ENCODE results near the gene COL26A1.
A peak's percentile ranks its signal among the peaks of the same experiment; 100 is the strongest.
"Not testable (repeated sequence)": the region's sequence is repeated elsewhere in the genome, so short reads cannot be mapped to it uniquely, and the experiment has no call there.

The COL26A1 gene

GRCh38 chr7:101402835-101403234 lies 40.2 kb downstream of the COL26A1 start:
- no peak for DNase-seq

- DNase-seq, result no peak
Observed at GRCh38 chr7:101405474-101406067, 42.9 kb downstream of the COL26A1 start.

DNA sequence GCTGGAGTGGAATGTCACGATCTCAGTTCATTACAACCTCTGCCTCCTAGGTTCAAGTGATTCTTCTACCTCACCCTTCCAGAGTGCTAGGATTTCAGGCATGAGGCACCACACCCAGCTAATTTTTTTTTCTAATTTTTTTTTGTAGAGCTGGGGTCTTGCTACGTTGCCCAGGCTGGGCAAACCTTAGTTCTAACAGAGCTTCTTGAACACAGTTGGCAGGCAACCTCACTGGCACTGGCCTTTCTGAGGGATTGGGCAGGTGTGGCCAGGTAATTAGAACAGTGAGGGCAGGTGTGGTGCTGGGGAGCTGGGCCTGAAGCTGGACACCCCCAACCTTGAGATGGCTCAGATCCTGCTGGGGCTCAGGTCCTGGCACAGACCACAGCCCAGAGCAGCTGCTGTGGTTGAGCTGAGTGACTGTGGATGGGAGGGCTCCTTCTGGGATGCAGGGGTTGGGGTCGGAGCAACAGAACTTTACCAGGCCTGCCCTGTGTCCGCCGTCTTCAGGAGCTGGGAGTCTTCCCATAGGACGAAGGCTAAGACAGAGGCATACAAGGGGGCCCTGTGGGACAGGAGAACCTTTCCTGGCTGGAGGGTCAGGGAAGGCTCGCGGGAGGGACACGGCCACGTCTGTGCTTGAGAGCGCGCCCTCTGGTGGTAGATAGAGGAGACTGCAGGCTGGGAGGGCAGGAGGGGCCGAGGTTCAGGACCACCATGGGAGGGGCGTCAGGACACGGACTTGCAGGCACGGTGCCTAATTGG lies 48.2 kb downstream of the COL26A1 start:
- peak; percentile 41 to 45 for DNase-seq

DNA sequence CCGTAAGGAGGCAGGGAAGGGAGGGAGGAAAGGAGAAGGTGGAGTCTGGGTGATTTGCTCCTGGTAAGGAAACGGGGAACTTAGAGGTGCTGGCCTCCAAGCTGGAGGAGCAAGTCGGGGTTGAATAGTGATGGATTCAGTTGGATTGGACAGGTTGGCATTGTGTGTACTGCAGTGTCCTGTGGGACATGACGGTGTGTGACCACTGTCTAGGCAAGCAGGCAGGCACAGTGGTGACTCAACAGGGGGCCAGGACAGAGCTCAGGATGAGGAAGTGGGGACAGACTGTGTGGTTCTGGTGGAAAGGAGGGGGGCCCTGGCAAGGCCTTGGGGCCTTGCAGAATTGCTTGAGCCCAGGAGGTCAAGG lies 48.8 kb downstream of the COL26A1 start:
- DNase-seq, result no peak

- no peak for DNase-seq
Observed at GRCh38 chr7:101412976-101413375, 50.3 kb downstream of the COL26A1 start.

DNA sequence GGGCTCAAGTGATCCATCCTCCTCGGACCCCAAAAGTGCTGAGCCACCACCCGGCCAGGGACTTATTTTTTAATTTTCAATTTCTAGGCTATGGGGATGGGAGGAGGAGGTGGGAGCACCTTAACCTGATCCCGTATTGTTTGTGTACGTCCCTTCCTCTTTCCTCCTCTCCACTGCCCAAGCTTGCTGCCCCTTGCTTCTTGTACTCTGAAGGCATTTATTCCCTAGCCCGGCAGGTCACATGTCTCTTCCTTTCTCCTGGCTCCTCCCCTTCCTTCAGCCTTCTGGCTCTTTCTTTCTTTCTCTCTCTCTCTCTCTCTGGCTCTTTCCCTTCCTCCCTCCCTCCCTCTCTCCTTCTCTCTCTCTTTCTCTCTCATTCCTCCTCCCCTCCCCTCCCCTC lies 56.0 kb downstream of the COL26A1 start:
- no peak for DNase-seq

- DNase-seq, result no peak
Observed at GRCh38 chr7:101419831-101420230, 57.2 kb downstream of the COL26A1 start.

DNA sequence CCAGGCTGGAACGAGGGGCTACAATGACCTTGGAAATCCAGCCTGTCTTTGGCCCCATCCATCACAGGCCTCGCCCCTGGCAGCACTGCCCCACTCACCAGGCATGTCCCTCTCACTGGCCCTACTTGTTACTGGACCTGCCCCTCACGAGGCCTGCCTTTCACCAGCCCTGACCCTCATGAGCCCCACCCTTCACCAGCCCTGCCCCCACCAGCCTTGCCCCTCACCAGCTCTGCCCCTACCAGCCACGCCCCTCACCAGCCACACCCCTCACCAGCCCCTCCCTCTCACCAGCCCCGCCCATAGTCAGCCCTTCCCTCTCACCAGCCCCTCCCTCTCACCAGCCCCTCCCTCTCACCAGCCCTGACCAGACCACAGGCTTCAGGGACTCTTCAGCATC lies 57.8 kb downstream of the COL26A1 start:
- DNase-seq, result peak in 1 of 2 donors; percentile 19

DNA sequence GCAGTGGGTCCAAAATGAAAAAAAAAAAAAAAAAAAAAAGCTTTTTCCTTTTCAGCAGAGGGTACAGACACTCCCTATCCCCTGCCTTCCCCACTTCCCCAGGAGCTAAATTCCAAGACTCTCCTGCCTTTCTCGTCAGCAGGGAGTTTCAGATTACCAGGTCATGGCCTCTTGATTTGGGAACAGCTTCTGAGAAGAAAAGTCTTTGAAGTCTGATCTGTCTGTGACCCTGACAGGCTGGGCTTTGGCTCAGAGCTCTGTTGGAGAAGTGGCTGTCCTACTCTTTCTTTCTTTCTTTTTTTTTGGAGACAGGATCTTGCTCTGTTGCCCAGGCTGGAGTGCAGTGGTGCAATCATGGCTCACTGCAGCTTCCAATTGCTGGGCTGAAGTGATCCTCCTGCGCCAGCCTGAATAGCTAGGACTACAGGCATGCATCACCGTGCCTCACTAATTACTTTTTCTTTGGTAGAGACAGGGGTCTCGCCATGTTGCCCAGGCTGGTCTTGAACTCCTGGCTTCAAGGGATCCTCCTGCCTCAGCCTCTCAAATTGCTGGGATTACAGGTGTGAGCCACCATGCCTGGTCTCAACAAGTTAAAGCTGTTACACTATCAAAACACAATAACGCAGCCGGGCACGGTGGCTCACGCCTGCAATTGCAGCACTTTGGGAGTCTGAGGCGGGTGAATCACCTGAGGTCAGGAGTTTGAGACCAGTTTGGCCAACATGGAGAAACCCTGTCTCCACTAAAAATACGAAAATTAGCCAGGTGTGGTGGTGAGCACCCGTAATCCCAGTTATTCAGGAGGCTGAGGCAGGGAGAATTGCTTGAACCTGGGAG lies 59.9 kb downstream of the COL26A1 start:
- no peak for DNase-seq

GRCh38 chr7:101426303-101427011 lies 63.8 kb downstream of the COL26A1 start:
- no peak for DNase-seq

- no peak for DNase-seq
Observed at GRCh38 chr7:101428093-101428866, 65.6 kb downstream of the COL26A1 start.

GRCh38 chr7:101432316-101432715 lies 69.6 kb downstream of the COL26A1 start:
- DNase-seq, result no peak

DNA sequence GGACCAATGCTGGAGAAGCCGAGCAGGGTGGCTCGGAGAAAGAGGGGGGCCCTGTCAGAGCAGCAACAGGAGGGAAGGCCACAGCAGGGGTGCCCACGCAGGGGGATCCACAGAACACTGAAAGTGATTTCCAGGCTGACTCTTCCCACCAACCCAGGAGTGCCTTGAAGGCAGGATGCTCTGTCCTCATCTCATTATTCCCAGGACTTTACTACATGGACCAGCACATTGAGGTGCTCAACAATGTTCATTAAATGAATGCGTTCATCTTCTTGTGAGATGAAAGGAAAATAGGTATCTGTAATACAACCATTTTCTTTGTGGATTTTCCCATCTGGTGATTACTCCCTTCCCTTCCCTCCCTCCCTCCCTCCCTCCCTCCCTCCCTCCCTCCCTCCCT lies 71.0 kb downstream of the COL26A1 start:
- no peak for DNase-seq

DNA sequence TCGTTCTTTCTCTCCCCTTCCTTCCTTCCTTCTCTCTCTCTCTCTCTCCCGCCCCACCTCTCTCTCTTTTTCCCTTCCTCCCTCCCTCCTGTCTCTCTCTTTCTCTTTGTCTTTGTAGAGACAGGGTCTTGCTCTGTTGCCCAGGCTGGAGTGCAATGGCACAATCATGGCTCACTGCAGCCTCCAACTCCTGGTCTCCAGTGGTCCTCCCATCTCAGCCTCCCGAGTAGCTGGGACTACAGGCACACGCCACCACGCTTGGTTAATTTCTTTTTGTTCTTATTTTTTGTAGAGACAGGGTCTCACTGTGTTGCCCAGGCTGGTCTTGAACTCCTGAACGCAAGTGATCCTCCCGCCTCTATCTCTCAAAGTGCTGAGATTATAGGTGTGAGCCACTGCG lies 71.5 kb downstream of the COL26A1 start:
- DNase-seq, result not testable (repeated sequence)

GRCh38 chr7:101435461-101436220 lies 73.0 kb downstream of the COL26A1 start:
- DNase-seq, result no peak

DNA sequence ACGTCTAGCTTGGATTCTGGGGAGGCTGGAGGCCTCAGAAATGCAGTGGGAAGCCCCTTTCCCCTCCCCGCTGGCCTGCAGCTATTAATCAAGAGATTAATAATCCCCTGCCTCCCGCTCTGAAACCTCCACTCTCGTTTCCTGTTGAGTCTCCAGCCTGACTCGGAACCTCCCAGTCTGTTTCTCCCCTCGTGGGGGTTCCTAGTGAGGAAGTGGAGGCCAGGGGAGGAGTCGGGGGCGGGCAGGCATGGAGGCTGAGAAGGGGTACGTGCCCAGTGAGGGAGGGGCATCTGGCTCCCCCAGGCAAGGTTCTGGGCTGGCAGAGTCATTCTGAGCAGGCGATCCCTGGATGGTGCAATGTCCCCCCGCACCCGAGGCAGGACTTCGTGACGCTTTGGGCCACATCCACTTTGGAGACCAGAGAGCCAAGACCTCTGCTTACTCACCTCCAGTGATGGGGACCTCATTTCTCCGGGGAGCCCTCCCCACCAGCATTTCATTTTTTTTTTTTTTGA lies 73.6 kb downstream of the COL26A1 start:
- DNase-seq, result no peak

GRCh38 chr7:101436857-101437576 lies 74.3 kb downstream of the COL26A1 start:
- peak in 1 of 2 donors; percentile 27 for DNase-seq

GRCh38 chr7:101441890-101442289 lies 79.2 kb downstream of the COL26A1 start:
- DNase-seq, result no peak

GRCh38 chr7:101442426-101443070 lies 79.9 kb downstream of the COL26A1 start:
- no peak for DNase-seq

DNA sequence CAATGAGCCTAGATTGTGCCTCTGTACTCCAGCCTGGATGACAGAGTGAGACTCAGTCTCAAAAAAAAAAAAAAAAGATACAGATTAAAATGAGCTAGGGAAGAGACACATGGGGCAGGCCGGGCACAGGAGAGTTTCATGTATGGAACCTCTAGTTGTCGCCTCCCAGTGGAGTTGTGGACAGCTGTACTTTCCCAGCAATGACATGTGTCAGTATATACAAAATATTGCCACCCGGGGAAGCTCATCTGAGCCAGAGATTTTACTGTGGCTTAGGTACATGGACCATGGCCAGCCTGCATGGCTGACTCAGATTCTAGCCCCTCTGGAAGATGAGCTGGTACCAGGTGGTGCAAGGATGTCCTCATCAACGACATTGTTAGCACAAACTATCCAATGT lies 87.4 kb downstream of the COL26A1 start:
- DNase-seq, result no peak

Data from stimulated activated CD4-positive, alpha-beta T cell treated with anti-CD3 and anti-CD28 coated beads, Interleukin-2, amount 100 ng/mL, for 24 hours (primary cell).